ENCODE results near the gene ARHGEF39.

GRCh38 chr9:35673132-35674024, 8.4 kb upstream of the ARHGEF39 start, which contains the start of gene CA9:
- TF ChIP-seq POLR2AphosphoS5 (IDR thresholded peaks at IDR 0.05; ENCODE audit: low read depth, low read length): no peak
- TF ChIP-seq POLR2A (IDR thresholded peaks at IDR 0.05; ENCODE audit: low read depth, low read length): no peak
